Heart left ventricle (tissue), 16 donors: ENCODE measurements around the gene LIN9. TPM values are rescaled to one million over a fixed set of nuclear protein-coding genes. Genes with fewer than 3 reads are reported as not detected.

Source experiments
- ATAC-seq, 4 donors: fragments of 200-7000 bp; cut with Tn5 transposase; one replicate each; pipeline ENCODE4 v1.9.1; 2020 to 2022; ENCODE audit warnings: moderate library complexity in 4 of 4, mild to moderate bottlenecking in 3 of 4, moderate number of reproducible peaks in 1 of 4
- DNase-seq, 5 donors: peaks; one replicate each; pipeline ENCODE4 v3.0.0-alpha.2; 2020
- H3K27ac ChIP-seq, 12 donors: fragments of 200-600 bp; sonication (generic) in 4 of 12; one replicate each; pipeline versions ENCODE4 v1.5.0 to v1.8.0; 2016 to 2022; ENCODE audit warnings: mild to moderate bottlenecking in 2 of 12
- H3K27me3 ChIP-seq, 9 donors: fragments of 200-600 bp; sonication (generic) in 2 of 9; one replicate each; pipeline versions ENCODE4 v1.5.1 to v1.8.0; 2016 to 2022; ENCODE audit warnings: mild to moderate bottlenecking in 3 of 9
- H3K36me3 ChIP-seq, 9 donors: fragments of 200-600 bp; sonication (generic) in 2 of 9; one replicate each; pipeline versions ENCODE4 v1.5.0 to v1.8.0; 2018 to 2022; ENCODE audit warnings: mild to moderate bottlenecking in 2 of 9
- H3K4me1 ChIP-seq, 12 donors: fragments of 200-600 bp; sonication (generic) in 4 of 12; one replicate each; pipeline versions ENCODE4 v1.5.0 to v1.8.0; 2016 to 2022; ENCODE audit warnings: mild to moderate bottlenecking in 3 of 12
- H3K4me3 ChIP-seq, 12 donors: fragments of 200-600 bp; sonication (generic) in 4 of 12; one replicate each; pipeline versions ENCODE4 v1.5.0 to v1.8.0; 2017 to 2022; ENCODE audit warnings: mild to moderate bottlenecking in 9 of 12, moderate library complexity in 4 of 12
- H3K9me3 ChIP-seq, 12 donors: fragments of 200-600 bp; sonication (generic) in 4 of 12; one replicate each; pipeline versions ENCODE4 v1.5.0 to v1.8.0; 2016 to 2022; ENCODE audit warnings: mild to moderate bottlenecking in 1 of 12
- POLR2A ChIP-seq, 2 donors: fragments of 450-650 bp; IDR thresholded peaks; one replicate each; pipeline ENCODE4 v1.6.1; 2017; ENCODE audit warnings: antibody characterized with exemption in 2 of 2, mild to moderate bottlenecking in 2 of 2, moderate library complexity in 2 of 2
- WGBS, 4 donors: extraction: QIAGEN DNeasy Blood & Tissue Kit in 2 of 4; methylation state at CpG; one replicate each; pipeline versions ENCODE4 v1.1.5 to v1.1.7; 2013 to 2018; 5-methylcytosine and 5-hydroxymethylcytosine counted together
- intact Hi-C, 10 donors: fragments of 100-400 bp; cut with DNase I; formaldehyde crosslinking; loops; one replicate each; pipeline versions ENCODE4 v1.11.1 to v1.14.2; 2022
- polyA plus RNA-seq, 2 donors: library from polyadenylated mRNA; stranded (reverse); fragments of 200-250 nt; gene quantifications; one replicate each; pipeline ENCODE4 v1.2.3, GENCODE V29; 2013
- total RNA-seq, 9 donors: library from RNA; depleted of rRNA in 2 of 9; stranded (reverse); fragments of >200 nt in 2 of 9; fragmentation: NEBNext Ultra II Directional in 3 of 9; extraction: Animal tissue kit (Norgen Biotek cat#: 25700) in 3 of 9; gene quantifications; one replicate each; pipeline versions ENCODE4 v1.1.0 to v1.2.4, GENCODE V29; 2016 to 2023
- TF ChIP-seq, protein P1 (sequence below), 12 donors: fragments of 200-600 bp; sonication (generic) in 4 of 12; IDR thresholded peaks; one replicate each; pipeline versions ENCODE4 v1.5.0 to v1.8.0; 2018 to 2022; ENCODE audit warnings: antibody characterized with exemption in 12 of 12, mild to moderate bottlenecking in 5 of 12
- donor health status: ischemic (EF 13 %, LVEDD 7.1; RV severe dilation, severe dysfunction).
- donor health status: healthy with polysubstance abuse.
- donor health status: DM: no; HTN: yes; CAD: no.
- donor health status: DM: no; HTN: no; CAD: no.
- donor health status: ischemic (EF 25% LVEDD 6.9; RV normal size, moderate dysfunction).
- donor health status: ischemic (EF 25% LVEDD 5.7; RV mildly dilated, moderate dysfunction).
- donor health status: healthy.
- donor health status: DM: yes; HTN: yes; CAD: no.
- donor health status: ischemic (EF 35%, LVEDD 5.7; RV mildly dilated, moderate dysfunction).
- donor health status: nonischemic (EF 11% LVEDD 7.7; RV severe dilation, severe dysfunction).
- donor health status: DM: yes; HTN: yes; CAD: no.
- donor health status: PGD.
- donor health status: ischemic (EF 29% LVEDD 5.4; RV normal size, mild dysfunction).
- donor health status: nonischemic (EF 23%, LVEDD 6.1; RV moderate dilation, normal function).

LIN9 gene
- total and polyA plus RNA-seq, 11 donors = 10.9 to 21.0 (median 17.7) TPM

DNA sequence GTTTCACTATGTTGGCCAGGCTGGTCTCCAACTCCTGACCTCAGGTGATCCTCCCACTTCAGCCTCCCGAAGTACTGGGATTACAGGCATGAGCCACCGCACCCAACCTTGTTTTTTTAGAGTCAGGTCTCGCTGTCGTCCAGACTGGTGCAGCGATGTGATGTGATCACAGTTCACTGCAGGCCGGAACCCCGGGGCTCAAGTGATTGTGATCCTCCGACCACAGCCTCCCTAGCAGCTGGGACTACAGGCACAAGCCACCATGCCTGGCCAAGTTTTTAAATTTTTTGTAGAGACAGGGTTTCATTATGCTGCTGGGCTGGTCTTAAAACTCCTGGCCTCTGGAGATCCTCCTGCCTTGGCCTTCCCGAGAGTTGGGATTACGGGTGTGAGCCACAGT, 46.1 kb upstream of the LIN9 start:
- Histone ChIP-seq H3K27me3 (no peaks in the 10 kb centered on the region), H3K4me3 (no peak overlapping the region), H3K4me1 (peaks cover 0 to 50% (median 30%) of the 10 kb centered on the region in 12 donors), H3K9me3 (no peaks in the 10 kb centered on the region), H3K27ac (peak overlapping the region in 4 of 12 donors; percentile 36 to 77 (median 75)), H3K36me3 (peaks cover 0 to 44% (median 19%) of the 10 kb centered on the region in 9 donors)
- 95 to 97% (median 96%) methylated on average over 10 of the region's 10 CpGs for WGBS, 4 donors
- DNase-seq = no peak
- TF ChIP-seq, protein P1, sequence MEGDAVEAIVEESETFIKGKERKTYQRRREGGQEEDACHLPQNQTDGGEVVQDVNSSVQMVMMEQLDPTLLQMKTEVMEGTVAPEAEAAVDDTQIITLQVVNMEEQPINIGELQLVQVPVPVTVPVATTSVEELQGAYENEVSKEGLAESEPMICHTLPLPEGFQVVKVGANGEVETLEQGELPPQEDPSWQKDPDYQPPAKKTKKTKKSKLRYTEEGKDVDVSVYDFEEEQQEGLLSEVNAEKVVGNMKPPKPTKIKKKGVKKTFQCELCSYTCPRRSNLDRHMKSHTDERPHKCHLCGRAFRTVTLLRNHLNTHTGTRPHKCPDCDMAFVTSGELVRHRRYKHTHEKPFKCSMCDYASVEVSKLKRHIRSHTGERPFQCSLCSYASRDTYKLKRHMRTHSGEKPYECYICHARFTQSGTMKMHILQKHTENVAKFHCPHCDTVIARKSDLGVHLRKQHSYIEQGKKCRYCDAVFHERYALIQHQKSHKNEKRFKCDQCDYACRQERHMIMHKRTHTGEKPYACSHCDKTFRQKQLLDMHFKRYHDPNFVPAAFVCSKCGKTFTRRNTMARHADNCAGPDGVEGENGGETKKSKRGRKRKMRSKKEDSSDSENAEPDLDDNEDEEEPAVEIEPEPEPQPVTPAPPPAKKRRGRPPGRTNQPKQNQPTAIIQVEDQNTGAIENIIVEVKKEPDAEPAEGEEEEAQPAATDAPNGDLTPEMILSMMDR (IDR thresholded peaks at IDR 0.05) = no peak
- no peak for TF ChIP-seq POLR2A (IDR thresholded peaks at IDR 0.05)
- no peak for ATAC-seq
- intact Hi-C loops = no loop called here

DNA sequence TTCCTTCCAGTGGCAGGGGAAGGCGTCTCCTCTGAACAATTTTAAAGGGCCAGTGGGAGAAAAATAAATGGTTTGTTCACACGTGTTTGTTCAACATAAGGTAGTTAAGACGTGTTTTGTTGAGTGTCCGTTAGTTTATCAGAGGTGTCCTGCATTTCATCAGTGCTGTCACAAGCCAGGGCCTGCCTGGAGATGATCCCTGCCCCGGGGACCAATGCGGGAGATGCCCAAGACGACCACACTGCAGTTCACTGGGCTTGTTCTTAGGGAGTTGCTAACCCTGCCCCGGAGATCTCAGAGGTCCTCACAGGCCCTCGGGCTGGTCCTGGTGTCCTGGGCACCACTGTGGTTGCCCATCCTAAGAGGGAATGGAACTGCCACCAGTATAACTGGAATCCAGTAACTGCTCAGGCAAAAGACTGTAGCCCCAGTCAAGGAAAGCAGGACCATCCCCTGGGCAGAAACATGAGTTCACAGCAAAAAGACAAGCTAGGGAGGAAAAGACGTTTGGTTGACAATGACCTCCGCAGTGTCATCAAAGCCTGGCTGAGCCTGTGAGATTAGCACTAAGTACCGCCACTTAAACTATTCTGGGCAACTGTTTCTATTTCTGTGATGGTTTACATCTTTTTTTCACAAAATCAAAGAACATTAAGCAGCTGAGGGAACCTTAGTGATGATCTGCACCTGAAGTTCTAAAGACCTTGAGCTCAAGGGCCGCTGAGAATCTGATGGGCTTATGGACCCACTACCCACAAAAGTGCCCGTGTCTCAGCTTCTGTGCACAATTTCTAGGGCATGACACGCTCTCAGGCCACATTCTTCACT, 44.9 kb upstream of the LIN9 start:
- peaks cover 0 to 53% (median 31%) of the 10 kb centered on the region in 12 donors for H3K4me1 ChIP-seq
- 40 to 50% (median 46%) methylated on average over 12 to 15 of the region's 15 CpGs for WGBS, 4 donors
- DNase-seq = no peak
- intact Hi-C loops = loop anchor here in 1 of 10 donors (5.0 kb wide), 1 partner anchor 42 kb away; no protein-coding TSS in a partner anchor
- H3K36me3 ChIP-seq = peaks cover 0 to 33% (median 8%) of the 10 kb centered on the region in 9 donors
- TF ChIP-seq, protein P1 (IDR thresholded peaks at IDR 0.05) = no peak
- no peak for TF ChIP-seq POLR2A (IDR thresholded peaks at IDR 0.05)
- H3K9me3 ChIP-seq = no peaks in the 10 kb centered on the region
- peak overlapping the region in 10 of 12 donors; percentile 36 to 77 (median 61) for H3K27ac ChIP-seq
- ATAC-seq = peak in 1 of 4 donors; percentile 8
- H3K27me3 ChIP-seq = no peaks in the 10 kb centered on the region
- H3K4me3 ChIP-seq = no peak overlapping the region

DNA sequence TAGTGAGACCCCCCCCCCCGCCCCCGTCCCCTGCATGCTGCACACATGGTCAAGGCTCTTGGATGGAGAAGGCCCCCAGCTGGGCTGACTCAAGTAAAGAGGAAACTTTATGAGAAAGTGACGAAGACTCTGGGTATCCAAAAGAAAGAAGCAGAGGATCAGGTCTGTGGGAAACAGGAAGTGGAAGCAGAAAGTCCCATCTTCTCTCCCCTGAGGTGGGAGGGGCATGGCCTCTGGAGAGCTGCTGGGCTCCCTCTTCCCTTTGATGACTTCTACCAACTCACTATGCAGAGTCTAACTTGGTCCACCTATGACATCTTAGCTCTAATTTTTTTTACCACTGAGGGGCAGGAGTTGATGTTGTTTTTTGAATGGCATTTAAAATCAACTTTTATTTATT, 42.7 kb upstream of the LIN9 start:
- no peak for TF ChIP-seq POLR2A (IDR thresholded peaks at IDR 0.05)
- TF ChIP-seq, protein P1 (IDR thresholded peaks at IDR 0.05) = no peak
- H3K27ac ChIP-seq = no peak overlapping the region
- intact Hi-C loops = loop anchor here in 1 of 10 donors (5.0 kb wide), 1 partner anchor 39 kb away; no protein-coding TSS in a partner anchor
- no peak overlapping the region for H3K4me3 ChIP-seq
- peaks cover 0 to 12% (median 0%) of the 10 kb centered on the region in 9 donors for H3K36me3 ChIP-seq
- WGBS, 4 donors = 80 to 92% (median 86%) methylated on average over 3 of the region's 3 CpGs
- DNase-seq (no peak), ATAC-seq (no peak)
- no peaks in the 10 kb centered on the region for H3K27me3 ChIP-seq
- peaks cover 0 to 48% (median 29%) of the 10 kb centered on the region in 12 donors for H3K4me1 ChIP-seq
- no peaks in the 10 kb centered on the region for H3K9me3 ChIP-seq

DNA sequence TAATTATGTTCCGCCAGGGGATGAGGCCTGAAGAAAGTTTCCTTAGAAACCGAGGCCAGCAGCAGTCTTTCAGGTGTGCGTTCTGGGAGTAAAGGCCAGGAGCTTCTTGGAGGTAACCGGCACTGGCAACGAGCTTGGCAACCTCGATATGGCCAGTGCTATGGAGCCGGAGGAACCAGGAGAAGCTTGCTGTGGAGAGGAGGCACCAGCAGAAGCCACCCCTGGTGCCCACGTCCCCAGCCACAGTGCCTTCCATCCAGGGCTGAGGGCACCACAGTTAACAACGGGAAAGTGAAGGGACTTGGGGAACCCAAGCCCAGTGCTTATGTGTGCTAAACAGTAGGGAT, 41.5 kb upstream of the LIN9 start:
- Histone ChIP-seq H3K4me1 (peaks cover 0 to 35% (median 17%) of the 10 kb centered on the region in 12 donors), H3K27me3 (no peaks in the 10 kb centered on the region), H3K36me3 (peaks cover 0 to 3% (median 0%) of the 10 kb centered on the region in 9 donors), H3K27ac (no peak overlapping the region), H3K9me3 (no peaks in the 10 kb centered on the region), H3K4me3 (no peak overlapping the region)
- WGBS, 4 donors = 76 to 82% (median 78%) methylated on average over 9 of the region's 9 CpGs
- intact Hi-C loops = loop anchor here in 1 of 10 donors (5.0 kb wide), 1 partner anchor 38 kb away; no protein-coding TSS in a partner anchor
- DNase-seq (no peak), ATAC-seq (no peak)
- TF ChIP-seq, protein P1 (IDR thresholded peaks at IDR 0.05) = no peak
- no peak for TF ChIP-seq POLR2A (IDR thresholded peaks at IDR 0.05)
